ENCODE data around the gene NOL12.
"Not testable (repeated sequence)": the region's sequence is repeated elsewhere in the genome, so short reads cannot be mapped to it uniquely, and the experiment has no call there.

Gene NOL12

GRCh38 chr22:37654563-37655251 is 31.4 kb upstream of the NOL12 start:
- DNase-seq (ENCODE audit: low read depth): no peak
- no peak for TF ChIP-seq CTCF (IDR thresholded peaks at IDR 0.05; ENCODE audit: control insufficient read depth, extremely low read depth, insufficient read depth)

GRCh38 chr22:37655252-37655563 is 30.9 kb upstream of the NOL12 start:
- TF ChIP-seq CTCF (IDR thresholded peaks at IDR 0.05; ENCODE audit: control insufficient read depth, extremely low read depth, insufficient read depth): no peak
- no peak overlapping the region for H3K4me3 ChIP-seq (ENCODE audit: low read depth, low read length)
- no peak for DNase-seq (ENCODE audit: low read depth)

More at GRCh38 chr22:37654563-37655251, 31.4 kb upstream of the NOL12 start:
- no peak overlapping the region for H3K4me3 ChIP-seq (ENCODE audit: low read depth, low read length)

GRCh38 chr22:37656583-37656982 is 29.6 kb upstream of the NOL12 start:
- not testable (repeated sequence) for DNase-seq (ENCODE audit: low read depth); H3K4me3 ChIP-seq (ENCODE audit: low read depth, low read length)

GRCh38 chr22:37657590-37658132 is 28.5 kb upstream of the NOL12 start:
- TF ChIP-seq CTCF (IDR thresholded peaks at IDR 0.05; ENCODE audit: control insufficient read depth, extremely low read depth, insufficient read depth): no peak
- DNase-seq (ENCODE audit: low read depth): no peak
- H3K4me3 ChIP-seq (ENCODE audit: low read depth, low read length): peak overlapping the region; percentile 62

GRCh38 chr22:37658133-37659065 is 27.7 kb upstream of the NOL12 start, which contains the start of gene PDXP:
Gene PDXP, plus strand, starts transcription at chr22:37658723. Its CDS starts 60 bp downstream, at chr22:37658783.
- no peak for TF ChIP-seq CTCF (IDR thresholded peaks at IDR 0.05; ENCODE audit: control insufficient read depth, extremely low read depth, insufficient read depth)
- H3K4me3 ChIP-seq (ENCODE audit: low read depth, low read length): peak within 1 kb of the TSS; percentile 79

GRCh38 chr22:37659066-37659896 is 26.9 kb upstream of the NOL12 start:
- no peak for DNase-seq (ENCODE audit: low read depth)
- TF ChIP-seq CTCF (IDR thresholded peaks at IDR 0.05; ENCODE audit: control insufficient read depth, extremely low read depth, insufficient read depth): no peak
- peak overlapping the region; percentile 79 for H3K4me3 ChIP-seq (ENCODE audit: low read depth, low read length)

More at GRCh38 chr22:37658133-37659065, 27.7 kb upstream of the NOL12 start, which contains the start of gene PDXP:
- DNase-seq (ENCODE audit: low read depth): peak; percentile 100

Measured in LNCaP clone FGC (cell line).